NCI-H82 treated with DMSO at 0.1 percent for 48 hours (cell line): ENCODE measurements around the gene ABCB9.

Experiments
- DNase-seq: peaks from one replicate; lab custom pipeline; 2025; ENCODE audit not compliant: unreplicated experiment; lab: John Stamatoyannopoulos, UW

Gene ABCB9

DNA sequence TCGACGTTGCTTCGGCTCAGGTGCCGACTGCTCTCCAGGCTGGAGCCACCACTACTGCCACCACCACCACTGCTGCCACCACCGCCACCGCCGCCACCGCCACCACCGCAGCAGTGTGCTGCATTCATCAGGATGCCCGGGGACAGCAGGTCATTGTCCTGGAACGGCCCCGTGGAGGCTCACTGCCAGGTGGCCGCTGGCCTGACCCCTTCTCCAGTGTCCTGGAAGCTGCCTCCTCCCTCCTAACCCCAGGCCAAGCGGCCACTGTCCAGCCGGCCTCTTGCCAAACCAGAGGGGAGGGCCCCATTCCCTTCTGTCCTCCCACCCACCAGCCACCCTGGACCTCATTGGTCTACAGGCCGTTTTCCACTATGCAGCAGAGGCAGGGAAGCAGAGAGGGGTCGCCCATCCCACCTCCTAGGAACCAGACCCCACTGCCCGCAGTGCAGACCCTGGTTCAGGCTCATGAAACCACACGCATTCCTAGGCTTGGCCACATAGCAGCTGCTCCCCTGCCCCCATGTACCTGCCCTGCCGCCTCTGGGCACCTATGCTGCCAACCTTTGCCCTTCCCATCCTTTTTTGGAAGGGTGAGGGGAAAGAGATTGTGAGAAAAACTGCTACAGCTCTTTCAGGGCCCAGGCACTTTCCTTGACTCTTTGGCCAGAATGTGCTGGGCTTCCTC, 29.4 kb upstream of the ABCB9 start:
- DNase-seq: no peak

DNA sequence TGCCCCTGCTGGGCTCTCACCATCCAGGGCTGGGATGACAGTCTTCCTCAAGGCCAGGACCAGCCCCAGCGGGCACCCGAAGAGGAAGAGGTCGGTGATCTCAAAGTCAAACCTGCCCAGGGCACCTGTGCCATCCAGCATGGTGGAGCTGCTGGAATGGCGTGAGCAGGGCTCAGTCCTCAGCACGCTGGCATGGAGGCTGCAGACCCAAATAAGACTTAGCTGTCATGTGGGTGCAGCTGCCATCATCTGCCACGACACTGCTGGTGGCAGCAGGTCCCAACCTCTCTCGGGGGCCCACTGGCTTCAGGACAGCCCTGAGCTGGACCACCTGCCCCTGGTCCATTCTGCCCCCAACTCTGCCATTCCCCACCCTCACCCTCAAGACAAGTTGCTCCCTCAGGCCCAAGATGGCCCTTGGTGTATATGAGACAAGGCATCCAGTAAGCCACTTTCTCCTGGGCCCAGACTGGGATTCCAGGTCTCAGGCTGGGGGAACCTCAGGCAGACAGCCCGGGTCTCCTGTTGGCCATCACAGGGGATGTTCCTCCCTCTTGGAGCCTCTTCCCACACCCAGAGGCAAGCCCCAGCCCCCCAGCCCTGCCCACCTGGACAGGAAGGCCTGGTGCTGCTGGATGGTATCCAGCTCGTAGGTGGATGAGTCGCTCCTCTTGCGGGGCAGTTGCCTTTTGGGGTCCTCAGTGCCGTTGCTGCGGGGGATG, 28.7 kb upstream of the ABCB9 start:
- no peak for DNase-seq

DNA sequence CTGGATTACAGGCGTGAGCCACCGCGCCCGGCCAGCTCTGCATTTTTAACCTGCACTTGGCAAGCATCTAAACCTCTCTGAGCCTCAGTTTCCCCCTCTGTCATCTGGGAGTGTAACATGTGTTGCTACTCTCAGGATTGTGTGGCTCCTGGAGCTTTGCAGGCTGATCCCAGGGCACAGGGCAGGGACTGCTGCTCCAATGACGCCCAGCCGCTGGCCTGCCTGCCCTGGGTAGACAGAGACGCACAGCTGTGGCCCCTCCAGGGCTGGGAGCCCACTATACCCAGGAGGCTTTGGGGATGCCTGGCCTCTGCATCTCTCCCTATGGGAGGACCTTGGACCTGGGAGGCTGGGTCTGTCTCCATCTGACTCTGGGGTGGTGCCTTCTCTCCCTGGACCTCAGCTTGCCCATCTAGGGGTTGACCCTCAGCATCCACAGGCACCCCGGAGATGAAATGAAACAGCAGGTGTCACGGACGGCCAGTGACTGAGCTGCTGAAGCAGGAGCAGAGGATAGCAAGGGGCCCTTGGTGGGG, 27.9 kb upstream of the ABCB9 start:
- DNase-seq: no peak

DNA sequence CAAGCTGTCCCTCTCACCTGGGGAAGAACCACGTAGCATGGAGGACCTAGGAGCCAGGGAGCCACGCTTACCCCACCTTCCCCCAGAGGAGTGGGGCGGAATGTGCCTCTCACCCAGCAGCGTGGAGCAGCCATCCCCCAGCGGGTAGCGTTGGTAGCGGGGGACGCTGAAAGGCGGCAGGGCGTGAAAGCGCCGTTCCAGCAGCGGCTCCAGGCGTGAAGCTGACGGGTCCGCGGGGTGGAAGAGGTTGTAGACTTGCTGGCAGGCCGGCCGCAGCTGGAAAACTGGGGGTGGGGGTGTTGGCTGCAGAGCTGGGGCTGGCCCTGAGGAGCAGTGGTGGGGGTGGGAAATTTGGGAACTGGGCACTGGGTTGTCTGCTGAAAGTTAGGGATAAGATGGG, 26.1 kb upstream of the ABCB9 start:
- no peak for DNase-seq

DNA sequence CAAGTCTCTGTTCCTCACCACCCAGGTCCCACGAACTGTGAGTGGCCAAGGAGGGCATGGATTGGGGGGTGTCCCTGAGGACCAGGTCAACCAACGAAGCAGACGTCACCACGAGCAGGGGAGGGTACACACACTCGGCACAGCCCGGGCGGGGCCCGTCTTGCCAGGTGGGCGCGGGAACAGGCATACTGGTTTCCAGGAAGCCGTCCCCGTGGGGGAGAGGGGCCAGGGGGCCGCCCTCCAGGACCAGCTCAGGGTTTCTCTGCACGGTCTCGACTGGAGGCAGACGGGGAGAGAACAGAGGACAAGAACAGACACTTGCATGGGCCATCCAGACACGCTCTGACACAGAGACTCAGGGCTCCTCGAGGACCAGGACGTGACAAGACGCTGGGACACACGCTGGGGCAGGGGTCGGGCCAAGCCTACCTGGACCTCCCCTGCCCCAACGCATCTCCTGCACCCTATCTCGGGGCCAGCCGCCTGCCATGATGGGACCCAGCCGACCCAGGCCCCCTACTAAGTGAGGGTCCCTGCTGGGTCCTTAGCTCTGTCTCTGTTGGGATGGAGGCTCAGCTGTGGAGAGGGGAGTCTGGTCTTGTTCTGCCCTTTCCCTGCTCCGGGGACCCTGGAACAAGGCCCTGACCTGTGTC, 25.5 kb upstream of the ABCB9 start:
- DNase-seq: no peak

DNA sequence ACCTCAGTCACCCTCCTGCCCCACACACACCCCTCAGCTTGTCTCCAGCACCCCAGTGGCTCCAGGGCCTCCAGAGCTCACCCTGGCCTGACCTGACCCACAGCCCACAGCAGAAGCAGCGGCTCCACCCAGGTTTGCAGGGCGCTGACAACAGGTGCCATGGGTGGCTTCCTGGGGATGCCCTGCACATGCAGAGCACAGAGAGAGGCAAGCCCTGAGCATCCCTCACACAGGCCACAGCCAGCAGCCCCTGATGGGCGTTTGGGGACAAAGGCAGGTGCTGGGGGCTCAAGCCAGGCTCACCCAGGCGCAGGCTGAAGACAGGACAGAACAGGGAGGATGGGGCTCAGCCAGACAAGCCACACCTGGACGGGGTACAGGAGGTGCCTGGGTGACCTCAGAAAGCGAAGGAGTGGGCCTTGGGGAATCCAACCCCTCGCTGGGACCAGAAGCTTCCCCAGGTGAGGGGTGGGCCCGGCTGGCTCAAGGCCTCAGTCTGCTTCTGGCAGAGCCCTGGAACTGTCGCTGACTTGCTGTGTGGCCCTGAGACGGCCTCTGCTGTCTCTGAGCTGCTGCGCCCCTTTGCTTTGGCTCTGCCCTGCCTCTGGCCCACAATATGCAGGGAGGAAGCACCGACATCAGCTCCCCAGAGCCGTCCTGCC, 24.8 kb upstream of the ABCB9 start:
- no peak for DNase-seq

DNA sequence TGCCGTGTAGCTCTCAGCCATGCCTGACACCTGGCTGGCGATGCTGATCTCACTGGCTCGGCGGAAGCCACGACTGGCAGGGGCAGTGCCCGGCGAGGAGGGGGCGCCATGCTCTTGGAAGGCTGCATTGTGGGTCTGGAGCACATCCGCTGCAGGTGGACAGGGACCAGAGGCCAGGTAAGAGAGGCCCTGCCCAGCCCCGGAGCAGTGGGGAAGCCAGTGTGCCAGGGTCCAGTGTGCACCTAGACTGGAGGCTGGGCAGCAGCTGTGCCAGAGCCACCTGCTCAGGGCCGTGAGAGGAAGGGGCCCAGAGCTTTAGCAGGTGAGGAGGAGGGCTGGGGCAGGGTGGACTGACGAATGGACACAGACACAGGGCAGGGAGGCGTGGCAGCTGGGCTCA, 24.3 kb upstream of the ABCB9 start:
- no peak for DNase-seq

DNA sequence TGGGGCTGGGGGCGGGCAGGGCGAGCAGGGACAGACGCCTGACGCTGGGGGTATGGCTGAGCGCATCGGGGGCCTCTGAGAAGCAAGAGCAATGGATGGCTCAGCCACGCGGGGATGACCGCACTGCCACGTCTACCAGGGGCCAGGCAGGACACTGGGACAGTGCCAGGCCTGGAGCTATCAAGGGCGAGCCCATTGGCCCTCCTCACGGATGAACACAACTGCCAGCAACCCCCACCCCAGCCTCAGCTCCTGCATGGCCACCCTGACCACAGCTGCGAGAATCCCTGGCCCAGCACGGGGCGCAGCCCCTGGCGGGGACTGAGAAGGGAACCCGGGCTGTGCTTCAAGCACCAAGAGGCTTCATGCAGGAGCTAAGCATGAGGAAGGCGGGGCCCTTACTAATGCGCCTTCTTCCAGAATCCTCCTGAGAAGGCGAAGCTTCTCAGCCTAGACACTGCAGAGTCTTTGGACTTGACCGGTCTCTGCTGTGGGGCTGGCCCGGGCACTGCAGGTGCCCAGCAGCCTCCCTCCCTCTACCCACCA, 23.7 kb upstream of the ABCB9 start:
- no peak for DNase-seq

DNA sequence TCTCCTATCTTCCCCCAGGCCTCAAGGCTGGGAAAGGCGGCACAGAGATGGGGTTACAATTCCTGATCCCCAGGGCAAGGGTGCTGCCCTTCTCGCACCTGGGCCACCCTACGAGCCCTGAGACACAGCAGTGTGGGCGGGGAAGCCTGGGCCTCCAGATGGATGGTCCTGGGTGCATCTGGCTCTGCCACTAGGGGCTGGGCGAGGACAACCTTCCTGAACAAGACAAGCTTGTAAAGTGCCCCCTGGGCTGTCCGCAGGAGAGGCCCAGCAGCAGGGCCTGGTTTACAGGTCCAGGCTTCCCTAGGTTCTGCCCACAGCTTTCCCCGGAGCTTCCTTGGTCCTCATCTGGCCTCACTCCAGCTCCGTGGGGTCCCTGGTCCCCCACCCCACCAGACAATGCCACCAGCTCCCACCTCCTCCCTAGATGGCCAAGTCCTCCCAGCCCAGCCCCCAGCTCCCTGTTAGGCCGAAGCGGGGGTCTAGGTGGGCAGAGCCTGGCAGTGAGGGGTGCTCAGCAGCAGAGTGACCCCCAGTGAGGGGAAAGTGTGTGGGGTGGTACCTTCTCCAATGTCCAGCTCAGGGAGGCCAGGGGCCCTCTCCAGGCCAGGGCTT, 23.1 kb upstream of the ABCB9 start:
- DNase-seq: no peak

DNA sequence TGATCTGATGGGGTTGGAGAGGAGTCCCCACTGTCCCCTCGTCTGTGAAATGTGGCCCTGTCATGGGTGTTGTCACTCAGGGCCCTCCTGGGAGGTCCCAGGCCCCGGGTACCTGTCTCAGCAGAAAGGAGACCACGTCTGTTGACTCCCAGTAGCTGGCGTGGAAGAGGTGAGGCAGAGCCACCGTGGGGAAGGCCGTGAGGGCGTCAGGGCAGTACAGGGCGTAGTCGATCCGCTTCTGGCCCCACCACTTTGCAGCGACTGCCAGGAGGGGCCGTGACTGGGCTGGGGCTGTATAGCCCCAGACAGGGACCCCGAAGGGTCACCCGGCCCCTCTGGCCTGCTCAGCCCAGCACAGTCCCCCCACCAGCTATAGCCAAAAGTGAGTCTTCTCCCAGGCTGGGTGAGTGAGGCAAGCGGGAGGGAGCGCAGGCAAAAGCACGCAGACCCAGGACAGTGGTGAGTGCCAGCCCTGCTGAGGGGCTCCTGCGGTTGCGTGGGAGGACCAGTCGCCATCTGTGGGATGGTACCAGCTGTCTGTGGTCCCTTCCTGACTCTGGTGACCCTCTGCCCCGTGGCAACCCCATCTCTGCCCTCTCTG, 22.4 kb upstream of the ABCB9 start:
- DNase-seq: no peak

DNA sequence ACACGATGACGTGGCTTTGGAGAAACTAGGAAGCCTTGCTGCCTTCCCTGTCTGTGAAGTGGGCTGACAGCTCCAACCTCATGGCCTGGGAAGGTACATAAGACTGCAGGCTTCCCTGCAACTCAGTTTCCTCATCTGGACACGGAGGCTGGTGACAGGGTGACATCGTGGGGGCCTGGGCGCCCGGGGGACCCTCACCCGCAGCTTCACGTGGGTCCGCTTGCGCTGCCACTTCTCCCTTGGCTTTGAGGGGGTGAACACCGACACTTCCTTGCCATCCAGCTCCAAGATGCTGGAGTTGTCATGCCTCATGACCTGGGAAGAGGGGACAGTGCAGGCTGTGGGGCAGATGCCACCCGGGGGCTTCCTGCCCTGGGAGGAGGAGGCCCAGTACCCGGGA, 21.8 kb upstream of the ABCB9 start:
- DNase-seq: no peak

DNA sequence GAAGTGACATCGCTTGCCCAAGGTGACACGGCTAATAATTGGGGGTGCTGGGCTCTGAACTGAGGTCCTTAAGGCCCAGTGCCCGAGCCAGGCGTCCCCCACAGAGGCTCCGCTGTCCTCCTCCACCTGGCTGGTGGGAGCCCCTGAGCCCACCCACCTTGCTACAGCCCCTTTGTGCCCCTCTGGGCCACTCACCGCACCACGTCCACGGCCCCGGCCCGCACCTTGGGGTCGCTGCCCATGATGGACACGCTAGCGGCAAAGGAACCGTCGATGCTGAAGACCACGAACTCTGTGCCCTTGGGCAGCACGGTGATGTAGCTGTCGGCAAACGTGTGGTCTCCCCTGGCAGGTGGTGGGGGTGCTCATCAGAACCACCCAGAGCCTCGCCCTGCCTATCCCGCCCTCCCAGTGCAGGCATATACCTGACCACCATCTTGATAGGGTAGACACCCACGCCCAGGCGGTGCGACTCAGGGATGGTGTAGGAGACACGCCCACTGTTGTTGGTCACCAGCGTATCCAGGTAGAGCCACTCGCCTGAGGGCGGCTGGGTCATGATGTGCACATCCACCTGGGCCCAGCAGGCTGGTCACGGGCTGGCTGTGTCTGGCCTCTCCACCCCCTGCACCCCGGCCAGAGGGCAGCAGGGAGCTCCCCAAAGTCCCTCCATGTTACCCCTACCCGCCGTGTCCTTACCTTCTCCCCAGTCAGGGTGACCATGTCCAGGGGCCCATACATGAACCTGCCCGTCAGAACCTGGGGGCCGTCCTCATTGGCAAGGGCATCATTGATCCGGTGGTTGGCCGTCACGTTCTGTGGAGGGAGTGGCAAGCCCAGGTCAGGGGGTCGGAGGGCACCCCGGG, 21.1 kb upstream of the ABCB9 start:
- no peak for DNase-seq

DNA sequence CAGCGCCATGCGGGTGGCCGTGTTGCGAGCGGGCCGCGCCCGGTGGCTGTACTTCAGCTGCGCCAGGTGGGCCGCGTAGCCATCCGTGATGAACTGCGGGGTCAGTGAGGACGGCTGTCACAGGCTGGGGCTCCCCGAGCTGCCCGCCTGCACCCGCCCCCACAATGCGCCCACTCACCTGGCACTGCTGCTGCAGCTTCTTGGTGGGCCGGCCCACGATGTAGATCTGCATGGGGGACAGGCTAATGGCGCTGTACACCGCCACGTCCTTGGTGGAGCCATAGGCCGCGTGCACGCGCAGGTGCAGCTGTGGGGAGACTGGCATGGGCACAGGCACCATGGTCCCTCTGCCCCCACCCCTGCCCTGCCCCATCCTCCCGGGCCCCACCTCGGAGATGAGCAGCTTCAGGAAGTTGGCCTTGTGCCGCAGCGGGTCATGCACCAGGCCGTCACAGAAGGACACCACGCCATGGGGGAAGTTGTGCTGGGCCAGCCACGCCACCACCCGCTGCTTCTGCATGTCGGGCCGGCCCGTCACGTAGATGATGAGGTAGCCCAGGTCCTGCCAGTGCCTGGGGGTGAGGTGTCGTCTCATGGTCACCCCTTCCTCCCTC, 20.1 kb upstream of the ABCB9 start:
- no peak for DNase-seq

DNA sequence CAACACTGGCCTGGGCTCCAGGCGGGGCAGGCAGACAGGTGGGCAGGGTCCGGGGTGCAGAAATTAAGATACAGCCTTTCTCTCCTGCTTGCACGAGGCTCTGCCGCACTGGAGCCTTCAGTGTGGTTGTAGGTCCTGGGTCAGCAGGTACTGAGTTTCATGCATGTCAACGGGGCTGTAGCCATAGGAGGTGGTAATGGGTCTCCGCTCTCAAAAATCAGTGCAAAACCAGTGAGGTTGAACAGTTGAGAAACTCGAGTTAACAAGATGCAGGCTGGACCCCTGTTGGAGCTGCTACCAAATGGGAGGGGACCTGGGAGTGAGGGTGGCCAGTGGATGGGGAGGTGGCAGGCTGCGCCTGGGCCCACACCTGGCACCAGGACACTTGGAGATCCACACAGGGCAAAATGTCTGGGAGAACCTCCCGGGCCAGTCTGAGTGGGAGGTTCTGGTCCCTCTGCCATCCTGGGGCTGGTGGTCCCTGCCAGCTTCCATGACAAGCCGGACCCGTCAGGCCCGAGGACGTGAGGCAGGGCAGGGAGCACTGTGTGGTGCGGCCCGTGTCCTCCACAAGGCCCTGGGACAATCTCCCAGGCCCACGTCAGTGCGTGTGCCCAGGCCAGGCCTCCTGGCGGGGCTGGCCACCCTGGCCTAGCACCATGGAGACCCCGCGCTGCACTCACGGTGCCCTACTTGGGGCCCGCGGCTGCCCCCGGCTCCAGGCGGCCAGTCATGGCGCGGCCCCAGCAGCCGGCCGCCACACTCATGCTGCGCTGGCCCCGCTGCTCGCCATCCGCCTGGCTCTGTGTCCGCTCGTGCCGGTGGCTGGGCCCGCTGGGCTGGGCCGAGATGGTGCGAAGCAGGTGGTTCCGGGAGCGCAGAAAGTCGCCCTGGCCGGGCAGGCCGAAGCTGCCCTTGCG, 19.3 kb upstream of the ABCB9 start:
- DNase-seq: no peak

DNA sequence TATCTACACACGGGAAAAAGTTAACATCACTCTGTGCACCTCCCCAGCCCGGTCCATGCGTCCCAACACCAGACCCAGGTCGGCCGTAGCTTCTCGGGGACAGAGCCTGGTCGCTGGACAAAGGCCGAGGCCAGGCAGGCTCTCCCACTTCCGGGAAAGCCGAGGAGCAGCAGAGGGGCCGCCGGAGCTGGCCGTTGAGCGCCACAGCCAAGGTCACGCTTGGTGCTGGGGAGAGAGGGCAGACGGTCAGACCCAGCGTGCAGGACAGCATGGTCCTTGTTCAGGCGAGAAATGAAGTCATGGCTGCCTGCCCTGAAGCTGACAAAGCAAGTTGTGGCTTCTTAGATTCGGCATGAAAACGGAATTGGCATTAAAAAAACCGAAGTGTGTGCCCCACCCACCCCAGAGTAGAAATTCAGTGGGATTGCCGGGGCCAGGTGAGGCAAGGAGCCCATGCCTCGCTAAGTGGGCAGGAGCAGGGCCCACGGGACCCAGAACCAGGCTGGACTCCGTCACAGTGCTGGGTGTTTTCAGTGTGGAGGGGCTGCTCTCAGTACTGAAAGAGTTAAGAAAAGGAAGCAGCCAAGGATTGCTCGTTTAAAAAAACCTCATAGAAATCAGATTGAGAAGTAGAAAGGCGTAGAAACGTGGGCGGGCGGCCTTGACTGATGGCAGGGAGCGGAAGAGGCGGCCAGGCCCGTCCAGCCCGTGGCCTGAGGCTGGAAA, 18.5 kb upstream of the ABCB9 start:
- no peak for DNase-seq

DNA sequence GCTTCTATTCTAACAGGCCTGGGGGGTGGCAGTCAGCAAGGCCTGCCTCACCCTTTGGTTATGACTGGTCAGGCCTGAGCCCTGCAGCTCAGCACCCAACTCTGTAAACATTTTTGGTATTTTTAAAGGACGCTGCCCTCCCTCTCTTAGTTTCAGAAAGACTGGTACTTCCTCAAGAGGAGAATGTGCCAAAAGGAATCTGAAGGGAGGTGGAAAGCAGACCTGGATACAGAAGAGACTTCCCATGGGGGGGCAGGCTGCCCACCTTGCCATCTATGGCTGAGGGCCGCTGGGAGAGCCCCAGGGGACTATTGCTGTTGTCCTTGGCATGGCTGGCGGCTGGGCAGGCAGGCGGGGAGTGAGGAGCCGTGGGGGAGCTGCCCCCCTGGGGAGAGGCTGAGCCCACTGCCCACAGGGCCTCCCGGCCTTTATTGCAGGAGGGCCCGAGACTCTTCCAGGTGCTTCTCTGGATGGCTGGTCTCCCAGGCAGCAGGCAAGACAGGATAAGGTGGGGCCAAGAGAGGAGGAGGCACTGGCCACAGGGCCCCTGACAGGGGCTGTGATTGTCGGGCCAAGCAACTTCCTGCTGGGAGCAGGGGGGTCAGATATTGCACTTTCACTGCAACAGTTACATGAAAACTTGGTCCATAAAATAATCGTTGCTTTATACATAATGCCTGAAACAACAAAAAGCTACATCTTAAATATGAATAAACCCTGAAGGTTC, 17.7 kb upstream of the ABCB9 start:
- no peak for DNase-seq
